PC-9 (cell line): ENCODE results near the gene SNX15. TPM values are rescaled to one million over a fixed set of nuclear protein-coding genes. Genes with fewer than 3 reads are reported as not detected.

ENCODE experiments used
- BruUV-seq: library from RNA; stranded (reverse); fragments of 400-500 nt; replicated peaks from 2 replicates; lab custom pipeline; 2021; lab: Mats Ljungman, UMichigan
- CTCF ChIA-PET: fragments of 300-600 bp; sonication (Branson Sonifier 250); formaldehyde crosslinking; loops from one replicate; lab custom pipeline; 2022; ENCODE audit warnings: antibody characterized with exemption; lab: Charles Lee
- POLR2A ChIA-PET: fragments of 300-600 bp; sonication (Branson Sonifier 250); formaldehyde crosslinking; loops from one replicate; lab custom pipeline; 2022; ENCODE audit warnings: antibody characterized with exemption; ENCODE audit not compliant: unreplicated experiment; lab: Charles Lee
- DNase-seq, 2 experiments: peaks; one replicate each; pipeline versions ENCODE4 v3.0.0 to v3.0.0-alpha.2; 2015 to 2022; ENCODE audit warnings: mixed read lengths in 1 of 2
- H2AFZ ChIP-seq: fragments of 200-600 bp; sonication (generic); 2 replicates; pipeline ENCODE4 v1.8.1; 2017; ENCODE audit warnings: antibody characterized with exemption
- H3F3A ChIP-seq: fragments of 200-600 bp; sonication (generic); 2 replicates; pipeline ENCODE4 v1.8.1; 2017; ENCODE audit warnings: antibody characterized with exemption, mild to moderate bottlenecking, low read depth; ENCODE audit not compliant: insufficient read depth
- H3K27ac ChIP-seq: fragments of 200-600 bp; sonication (generic); 2 replicates; pipeline ENCODE4 v1.6.1; 2016; ENCODE audit warnings: mixed run types
- H3K27me3 ChIP-seq: fragments of 200-600 bp; sonication (generic); 2 replicates; pipeline ENCODE4 v1.6.1; 2016; ENCODE audit warnings: low read depth, mixed run types; ENCODE audit not compliant: insufficient read depth
- H3K36me3 ChIP-seq: fragments of 200-600 bp; sonication (generic); 2 replicates; pipeline ENCODE4 v1.6.1; 2016; ENCODE audit warnings: low read depth, mixed run types
- H3K4me1 ChIP-seq: fragments of 200-600 bp; sonication (generic); replicated peaks from 2 replicates; pipeline ENCODE4 v1.6.1; 2016; ENCODE audit warnings: mixed run types; ENCODE audit not compliant: insufficient read depth
- H3K4me2 ChIP-seq: fragments of 200-600 bp; sonication (generic); 2 replicates; pipeline ENCODE4 v1.6.1; 2017; ENCODE audit warnings: mixed run types
- H3K4me3 ChIP-seq: fragments of 200-600 bp; sonication (generic); 2 replicates; pipeline ENCODE4 v1.6.1; 2016; ENCODE audit warnings: mixed run types
- H3K79me2 ChIP-seq: fragments of 200-600 bp; sonication (generic); 2 replicates; pipeline ENCODE4 v1.6.1; 2017; ENCODE audit warnings: low read depth, mixed run types
- H3K9me2 ChIP-seq: fragments of 200-600 bp; sonication (generic); 2 replicates; pipeline ENCODE4 v1.8.1; 2017; ENCODE audit warnings: mild to moderate bottlenecking; ENCODE audit not compliant: insufficient read depth
- H3K9me3 ChIP-seq: fragments of 200-600 bp; sonication (generic); 2 replicates; pipeline ENCODE4 v1.8.1; 2016; ENCODE audit warnings: low read depth; ENCODE audit not compliant: insufficient read depth
- H4K20me1 ChIP-seq: fragments of 200-600 bp; sonication (generic); 2 replicates; pipeline ENCODE4 v1.8.1; 2017; ENCODE audit not compliant: insufficient read depth
- CTCF ChIP-seq: fragments of 200-600 bp; sonication (generic); conservative IDR thresholded peaks from 2 replicates; pipeline ENCODE4 v1.6.1; 2017; ENCODE audit warnings: mixed run types, antibody characterized with exemption, mild to moderate bottlenecking, moderate library complexity
- EZH2 ChIP-seq: fragments of 200-600 bp; sonication (generic); IDR thresholded peaks from 2 replicates; pipeline ENCODE4 v1.8.0; 2017; ENCODE audit warnings: antibody characterized with exemption, low read depth
- intact Hi-C: fragments of 100-400 bp; cut with micrococcal nuclease; formaldehyde crosslinking; loops from one replicate; pipeline ENCODE4 v1.10.0; 2022; ENCODE audit not compliant: unreplicated experiment
- total RNA-seq: library from RNA; stranded (reverse); gene quantifications from 2 replicates; pipeline ENCODE4 v1.2.3, GENCODE V29; 2021

SNX15 gene
- total RNA-seq, 1 experiment from 2014 or later = 38.2 TPM

GRCh38 chr11:64998690-64999431, 28.4 kb upstream of the SNX15 start:
- TF ChIP-seq EZH2 = no peak
- no peak for TF ChIP-seq CTCF
- no TSS peak for BruUV-seq
- Histone ChIP-seq H3K27me3 (no peaks in the 10 kb centered on the region), H4K20me1 (no peaks in the 10 kb centered on the region), H3K36me3 (no peaks in the 10 kb centered on the region), H3K27ac (no peak overlapping the region), H3K9me3 (no peaks in the 10 kb centered on the region), H3F3A (0 out of 2 replicates have a peak, but pooled peaks cover 3% of the 10 kb centered on the region), H3K79me2 (no peaks in the 10 kb centered on the region), H3K9me2 (no peaks in the 10 kb centered on the region), H2AFZ (no peak overlapping the region), H3K4me2 (no peak overlapping the region), H3K4me1 (no peaks in the 10 kb centered on the region), H3K4me3 (no peak overlapping the region)
- intact Hi-C loops = no loop called here
- DNase-seq = no peak
- POLR2A ChIA-PET = interaction anchor here (0.6 kb wide), 1 partner anchor 113 kb away, joined by 7 read pairs; the partner anchor contains the start of gene TM7SF2
- CTCF ChIA-PET = interaction anchor here (0.5 to 0.6 kb wide), 2 partner anchors 196 to 781 kb away, joined by 3 to 6 read pairs; no protein-coding TSS in a partner anchor

- POLR2A ChIA-PET = no interaction called here
- no peaks in the 10 kb centered on the region for H3K9me3 ChIP-seq
- H2AFZ ChIP-seq = no peak overlapping the region
- H4K20me1 ChIP-seq = no peaks in the 10 kb centered on the region
- H3K4me1 ChIP-seq = no peaks in the 10 kb centered on the region
- H3F3A ChIP-seq = 0 out of 2 replicates have a peak, but pooled peaks cover 3% of the 10 kb centered on the region
- intact Hi-C loops = no loop called here
- TF ChIP-seq CTCF = no peak
- TF ChIP-seq EZH2 = no peak
- H3K36me3 ChIP-seq = no peaks in the 10 kb centered on the region
- H3K4me2 ChIP-seq = no peak overlapping the region
- CTCF ChIA-PET = interaction anchor here (0.5 to 0.6 kb wide), 2 partner anchors 197 to 781 kb away, joined by 3 to 6 read pairs; no protein-coding TSS in a partner anchor
- H3K9me2 ChIP-seq = no peaks in the 10 kb centered on the region
- DNase-seq = no peak
- H3K79me2 ChIP-seq = no peaks in the 10 kb centered on the region
- BruUV-seq = no TSS peak
- no peaks in the 10 kb centered on the region for H3K27me3 ChIP-seq
- no peak overlapping the region for H3K27ac ChIP-seq
- H3K4me3 ChIP-seq = no peak overlapping the region
Observed at GRCh38 chr11:64999478-64999877, 27.8 kb upstream of the SNX15 start.

GRCh38 chr11:65002706-65003105, 24.5 kb upstream of the SNX15 start:
- H3K4me1 ChIP-seq = peaks cover 12% of the 10 kb centered on the region
- H3K27ac ChIP-seq = no peak overlapping the region
- H3K27me3 ChIP-seq = no peaks in the 10 kb centered on the region
- CTCF ChIA-PET = interaction anchor here (0.6 to 1.4 kb wide), 3 partner anchors 10 to 87 kb away, joined by 3 to 21 read pairs (median 3); no protein-coding TSS in a partner anchor
- H3F3A ChIP-seq = peaks cover 12% of the 10 kb centered on the region
- no peak for TF ChIP-seq CTCF
- no peak for TF ChIP-seq EZH2
- no peaks in the 10 kb centered on the region for H4K20me1 ChIP-seq
- no peak for DNase-seq
- no peaks in the 10 kb centered on the region for H3K9me2 ChIP-seq
- no peak overlapping the region for H2AFZ ChIP-seq
- no peak overlapping the region for H3K4me3 ChIP-seq
- no peaks in the 10 kb centered on the region for H3K9me3 ChIP-seq
- no peaks in the 10 kb centered on the region for H3K36me3 ChIP-seq
- H3K4me2 ChIP-seq = no peak overlapping the region
- no peaks in the 10 kb centered on the region for H3K79me2 ChIP-seq
- intact Hi-C loops = no loop called here
- no TSS peak for BruUV-seq
- POLR2A ChIA-PET = interaction anchor here (0.6 kb wide), 1 partner anchor 138 kb away, joined by 6 read pairs; no protein-coding TSS in a partner anchor
